Esophagus muscularis mucosa (tissue), 4 donors: ENCODE measurements around the gene ERVV-1. TPM values are rescaled to one million over a fixed set of nuclear protein-coding genes. Genes with fewer than 3 reads are reported as not detected.
"Not testable (repeated sequence)": the region's sequence is repeated elsewhere in the genome, so short reads cannot be mapped to it uniquely, and the experiment has no call there.

ENCODE experiments used
- DNase-seq: peaks from one replicate; pipeline ENCODE4 v3.0.0-alpha.2; 2017; ENCODE audit errors: extremely low spot score
- H3K27ac ChIP-seq, 4 donors: fragments of 200-600 bp; sonication (generic); replicated peaks in 1 of 4; 1 replicate in 3 of 4; 2 replicates in 1 of 4; pipeline ENCODE4 v1.5.1; 2016 to 2019; ENCODE audit warnings: mild to moderate bottlenecking in 1 of 4
- H3K27me3 ChIP-seq, 4 donors: fragments of 200-600 bp; sonication (generic); one replicate each; pipeline versions ENCODE4 v1.5.1 to v1.6.0; 2016 to 2019
- H3K36me3 ChIP-seq, 4 donors: fragments of 200-600 bp; sonication (generic); one replicate each; pipeline ENCODE4 v1.5.1; 2016 to 2019
- H3K4me1 ChIP-seq, 4 donors: fragments of 200-600 bp; sonication (generic); one replicate each; pipeline ENCODE4 v1.5.1; 2016 to 2019
- H3K4me3 ChIP-seq, 4 donors: fragments of 200-600 bp; sonication (generic); 1 replicate in 2 of 4; 2 replicates in 2 of 4; pipeline ENCODE4 v1.5.1; 2016 to 2019; ENCODE audit warnings: mild to moderate bottlenecking in 4 of 4, moderate library complexity in 1 of 4
- H3K9me3 ChIP-seq, 4 donors: fragments of 200-600 bp; sonication (generic); 1 replicate in 3 of 4; 2 replicates in 1 of 4; pipeline ENCODE4 v1.5.1; 2016 to 2019
- CTCF ChIP-seq, 3 experiments: fragments of 200-600 bp in 2 of 3; fragments of 450-650 bp in 1 of 3; sonication (generic) in 2 of 3; IDR thresholded peaks; one replicate each; pipeline ENCODE4 v1.5.1; 2017 to 2019; ENCODE audit warnings: antibody characterized with exemption in 3 of 3, mild to moderate bottlenecking in 2 of 3, moderate library complexity in 1 of 3
- EP300 ChIP-seq: sonication (generic); formaldehyde crosslinking; IDR thresholded peaks from one replicate; pipeline ENCODE4 v1.6.1; 2017; ENCODE audit warnings: antibody characterized with exemption
- POLR2A ChIP-seq: fragments of 450-650 bp; IDR thresholded peaks from one replicate; pipeline ENCODE4 v1.6.1; 2017; ENCODE audit warnings: antibody characterized with exemption, moderate library complexity, mild to moderate bottlenecking, low read depth
- POLR2AphosphoS5 ChIP-seq, 2 donors: sonication (generic); formaldehyde crosslinking; IDR thresholded peaks; one replicate each; pipeline ENCODE4 v1.6.1; 2017; ENCODE audit warnings: antibody characterized with exemption in 2 of 2
- WGBS: methylation state at CpG from one replicate; pipeline ENCODE4 v1.1.5; 2018; 5-methylcytosine and 5-hydroxymethylcytosine counted together
- intact Hi-C: fragments of 100-400 bp; cut with DNase I; formaldehyde crosslinking; loops from one replicate; pipeline ENCODE4 v1.15.1; 2023
- total RNA-seq, 4 donors: library from RNA; depleted of rRNA; stranded (reverse); fragments of >200 nt; gene quantifications; one replicate each; pipeline versions ENCODE4 v1.1.0 to v1.2.1, GENCODE V29; 2016

Gene ERVV-1
- total RNA-seq, result not detected

- no peak within 1 kb of the TSS for H3K27ac ChIP-seq
- TF ChIP-seq POLR2AphosphoS5 (IDR thresholded peaks at IDR 0.05), result no peak
- no peak for TF ChIP-seq CTCF (IDR thresholded peaks at IDR 0.05)
- DNase-seq, result no peak
- no peak within 1 kb of the TSS for H3K4me3 ChIP-seq
- H3K4me1 ChIP-seq, result no peaks in the 10 kb centered on the region
- H3K27me3 ChIP-seq, result peaks cover 0 to 18% (median 0%) of the 10 kb centered on the region in 4 donors
- 89% methylated on average over 7 of the region's 7 CpGs for WGBS
- H3K36me3 ChIP-seq, result no peaks in the 10 kb centered on the region
- intact Hi-C loops, result no loop called here
- peaks cover 0 to 9% (median 0%) of the 10 kb centered on the region in 4 donors for H3K9me3 ChIP-seq
These were observed at the start of gene ERVV-1 for GRCh38 chr19:53013621-53014020. Gene ERVV-1 (plus strand): TSS chr19:53013921. CDS start chr19:53014091, 170 bp downstream.

- TF ChIP-seq CTCF (IDR thresholded peaks at IDR 0.05) (no peak), POLR2A (no peak), POLR2AphosphoS5 (IDR thresholded peaks at IDR 0.05) (no peak), EP300 (no peak)
- Histone ChIP-seq H3K9me3 (peaks cover 0 to 11% (median 0%) of the 10 kb centered on the region in 4 donors), H3K4me1 (peaks cover 7 to 9% (median 8%) of the 10 kb centered on the region in 4 donors), H3K27me3 (no peaks in the 10 kb centered on the region), H3K27ac (no peak overlapping the region), H3K36me3 (peaks cover 10 to 39% (median 20%) of the 10 kb centered on the region in 4 donors), H3K4me3 (no peak overlapping the region)
- intact Hi-C loops, result no loop called here
- 95% methylated on average over 2 of the region's 2 CpGs for WGBS
- DNase-seq, result no peak
These were observed 45.9 kb upstream of the ERVV-1 start for GRCh38 chr19:52967772-52968171.

GRCh38 chr19:52981329-52981728 is 32.4 kb upstream of the ERVV-1 start:
- no peaks in the 10 kb centered on the region for H3K4me1 ChIP-seq
- H3K27me3 ChIP-seq, result no peaks in the 10 kb centered on the region
- no peaks in the 10 kb centered on the region for H3K9me3 ChIP-seq
- intact Hi-C loops, result no loop called here
- no peak for DNase-seq
- TF ChIP-seq POLR2A, result no peak
- TF ChIP-seq POLR2AphosphoS5 (IDR thresholded peaks at IDR 0.05), result no peak
- no peak for TF ChIP-seq EP300
- no peak for TF ChIP-seq CTCF (IDR thresholded peaks at IDR 0.05)
- H3K4me3 ChIP-seq, result no peak overlapping the region
- 59% methylated on average over 4 of the region's 4 CpGs for WGBS
- H3K36me3 ChIP-seq, result peaks cover 16 to 48% (median 29%) of the 10 kb centered on the region in 4 donors
- no peak overlapping the region for H3K27ac ChIP-seq

- intact Hi-C loops, DNase-seq, H3K27me3 ChIP-seq, H3K27ac ChIP-seq, H3K9me3 ChIP-seq, H3K4me1 ChIP-seq, H3K4me3 ChIP-seq: not testable (repeated sequence)
- H3K36me3 ChIP-seq, result peaks cover 11 to 58% (median 33%) of the 10 kb centered on the region in 4 donors
- WGBS, result 76% methylated on average over 3 of the region's 3 CpGs
These were observed 30.6 kb upstream of the ERVV-1 start for GRCh38 chr19:52983167-52983566.

GRCh38 chr19:52987221-52987620 is 26.5 kb upstream of the ERVV-1 start:
- WGBS, result 81% methylated on average over 4 of the region's 4 CpGs
- Histone ChIP-seq H3K27ac (no peak overlapping the region), H3K36me3 (peaks cover 7 to 57% (median 33%) of the 10 kb centered on the region in 4 donors), H3K4me3 (no peak overlapping the region), H3K9me3 (no peaks in the 10 kb centered on the region), H3K4me1 (peaks cover 4 to 11% (median 11%) of the 10 kb centered on the region in 4 donors), H3K27me3 (no peaks in the 10 kb centered on the region)
- no peak for TF ChIP-seq EP300
- TF ChIP-seq POLR2A, result no peak
- TF ChIP-seq POLR2AphosphoS5 (IDR thresholded peaks at IDR 0.05), result no peak
- TF ChIP-seq CTCF (IDR thresholded peaks at IDR 0.05), result no peak
- DNase-seq, result no peak
- intact Hi-C loops, result no loop called here
